HAP-1 (cell line): Measurements from ENCODE around the gene PGGT1B.

Source experiments
- DNase-seq, 2 experiments: peaks; one replicate each; pipeline ENCODE4 v3.0.0-alpha.2; 2016 to 2020; ENCODE audit warnings: low spot score in 2 of 2
- H3K27me3 ChIP-seq: fragments of 250-450 bp; sonication (Bioruptor Pico); 2 replicates; pipeline ENCODE4 v1.5.1; 2020; ENCODE audit warnings: low read depth, mild to moderate bottlenecking, moderate library complexity
- H3K36me3 ChIP-seq: fragments of 250-450 bp; sonication (Bioruptor Pico); replicated peaks from 2 replicates; pipeline ENCODE4 v1.5.1; 2020; ENCODE audit warnings: mild to moderate bottlenecking
- H3K4me1 ChIP-seq: fragments of 250-450 bp; sonication (Bioruptor Pico); 2 replicates; pipeline ENCODE4 v1.5.1; 2020; ENCODE audit warnings: mild to moderate bottlenecking
- H3K4me3 ChIP-seq: fragments of 250-450 bp; sonication (Bioruptor Pico); 2 replicates; pipeline ENCODE4 v1.5.1; 2020; ENCODE audit warnings: mild to moderate bottlenecking, moderate library complexity
- H3K9me3 ChIP-seq: fragments of 250-450 bp; sonication (Bioruptor Pico); 2 replicates; pipeline ENCODE4 v1.5.1; 2020; ENCODE audit warnings: mild to moderate bottlenecking, moderate library complexity
- in situ Hi-C: fragments of 300-500 bp; cut with MboI; formaldehyde crosslinking; loops from 3 replicates; pipeline ENCODE4 v1.14.3; 2020; ENCODE audit warnings: low sequenced_read_pairs, inconsistent platforms, mixed read lengths

PGGT1B gene

DNA sequence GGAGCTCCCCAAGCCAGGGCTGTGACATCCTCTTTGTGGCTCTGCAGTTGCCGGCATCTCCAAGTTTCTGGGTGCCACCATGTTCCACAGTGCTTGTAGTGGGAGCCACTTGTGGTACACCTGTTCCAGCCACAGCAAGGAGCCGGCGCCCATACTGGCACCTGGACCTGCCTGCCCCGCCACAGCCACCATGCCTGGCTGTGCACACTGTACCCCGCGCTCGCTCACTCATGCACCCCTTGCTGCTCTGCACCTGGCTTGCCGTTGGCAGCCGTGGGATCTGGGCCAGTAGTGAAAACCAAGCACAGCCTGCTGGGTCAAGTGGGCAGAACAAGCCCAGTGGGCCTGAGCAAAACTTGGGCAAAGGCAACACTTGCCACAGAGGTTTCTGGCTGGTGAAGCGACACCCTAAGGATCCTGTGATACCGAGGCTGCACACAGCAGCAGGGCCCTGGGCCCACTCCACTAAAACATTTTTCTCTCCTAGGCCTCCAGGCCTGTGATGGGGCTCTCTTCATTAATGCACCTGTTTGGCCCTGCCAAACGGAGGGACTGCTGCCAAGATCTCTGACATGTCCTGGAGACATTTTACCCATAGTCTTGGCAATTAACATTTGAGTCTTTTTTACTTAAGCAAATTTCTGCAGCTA, 95.8 kb downstream of the PGGT1B start:
- Histone ChIP-seq H3K9me3 (peaks cover 8% of the 10 kb centered on the region; the same call in 1 of the 2 replicates), H3K4me1 (peaks cover 12% of the 10 kb centered on the region; the same call in 1 of the 2 replicates), H3K27me3 (no peaks in the 10 kb centered on the region), H3K4me3 (no peak overlapping the region), H3K36me3 (0 out of 2 replicates have a peak, but pooled peaks cover 3% of the 10 kb centered on the region)
- DNase-seq, result no peak
- in situ Hi-C loops, result no loop called here

DNA sequence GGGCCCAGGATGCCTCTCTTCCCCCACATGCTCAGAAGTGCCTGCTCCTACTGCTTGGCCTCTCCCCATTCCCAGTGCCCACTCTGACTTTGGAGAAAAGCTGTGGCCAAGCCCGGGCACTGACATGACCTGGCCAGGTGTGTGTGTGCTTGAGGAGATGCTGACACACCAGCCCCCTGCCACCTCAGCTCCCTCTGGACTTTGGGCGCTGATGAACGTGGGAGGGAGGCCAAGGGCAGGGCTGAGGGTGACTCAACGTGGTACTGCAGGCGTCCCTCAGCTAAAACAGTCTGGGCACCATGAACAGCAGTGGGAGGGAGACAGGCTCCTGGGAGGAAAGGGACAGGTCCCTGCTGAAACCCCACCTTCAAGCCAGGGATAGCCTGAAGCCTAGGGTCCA, 96.9 kb downstream of the PGGT1B start:
- no peak overlapping the region for H3K4me3 ChIP-seq
- no peak for DNase-seq
- peaks cover 4% of the 10 kb centered on the region; the same call in 1 of the 2 replicates for H3K4me1 ChIP-seq
- H3K9me3 ChIP-seq, result peaks cover 8% of the 10 kb centered on the region; the same call in 1 of the 2 replicates
- no peaks in the 10 kb centered on the region for H3K27me3 ChIP-seq
- 0 out of 2 replicates have a peak, but pooled peaks cover 3% of the 10 kb centered on the region for H3K36me3 ChIP-seq
- in situ Hi-C loops, result no loop called here

DNA sequence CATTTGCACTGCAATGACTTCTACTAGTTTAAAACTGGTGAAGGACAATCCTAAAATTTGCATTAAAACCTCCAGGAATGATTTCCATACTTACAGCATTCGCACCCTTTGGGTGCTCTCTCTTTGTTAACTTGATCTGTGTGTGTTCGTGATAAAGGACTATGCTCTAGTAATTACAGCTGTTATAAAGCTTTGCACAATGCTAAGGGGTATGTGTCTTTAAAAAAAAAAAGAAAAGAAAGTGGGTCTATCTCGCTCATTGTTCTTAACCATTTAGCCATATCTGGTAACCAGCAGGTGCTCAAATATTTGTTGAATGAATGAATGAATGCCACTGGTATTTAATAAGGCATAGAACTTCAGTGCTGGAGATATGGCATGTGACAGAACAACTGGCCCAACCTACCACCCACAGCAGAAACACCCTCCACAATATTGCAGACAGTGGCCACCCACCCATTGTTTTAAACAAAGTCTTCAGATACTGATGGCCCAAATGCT, 101.7 kb downstream of the PGGT1B start:
- Histone ChIP-seq H3K9me3 (peaks cover 5% of the 10 kb centered on the region; the same call in 1 of the 2 replicates), H3K27me3 (no peaks in the 10 kb centered on the region), H3K4me1 (no peaks in the 10 kb centered on the region), H3K4me3 (no peak overlapping the region), H3K36me3 (no peaks in the 10 kb centered on the region)
- in situ Hi-C loops, result no loop called here
- DNase-seq, result no peak
